Nephron (organoid): ENCODE data around the gene FOXN3.

ENCODE experiments used
- H3K27ac Mint-ChIP-seq, 3 experiments: 2 replicates each; pipeline ENCODE4 v1.8.0; 2020; ENCODE audit warnings: mixed read lengths in 3 of 3, mild to moderate bottlenecking in 2 of 3, moderate library complexity in 1 of 3
- H3K27me3 Mint-ChIP-seq: 2 replicates; pipeline ENCODE4 v1.8.0; 2021; ENCODE audit warnings: low read depth, mild to moderate bottlenecking, moderate library complexity, mixed read lengths
- H3K36me3 Mint-ChIP-seq: 2 replicates; pipeline ENCODE4 v1.8.0; 2020; ENCODE audit warnings: low read depth, mixed read lengths
- H3K4me1 Mint-ChIP-seq: 2 replicates; pipeline ENCODE4 v1.8.0; 2020; ENCODE audit warnings: mixed read lengths
- H3K4me3 Mint-ChIP-seq, 3 experiments: 2 replicates each; pipeline ENCODE4 v1.8.0; 2020; ENCODE audit warnings: mild to moderate bottlenecking in 3 of 3, mixed read lengths in 3 of 3, moderate library complexity in 2 of 3
- H3K9me3 Mint-ChIP-seq: 2 replicates; pipeline ENCODE4 v1.8.0; 2020; ENCODE audit warnings: mixed read lengths
- CTCF ChIP-seq, 3 experiments: fragments of 200-600 bp; sonication (generic); IDR thresholded peaks; one replicate each; pipeline ENCODE4 v1.5.0; 2021; ENCODE audit warnings: antibody characterized with exemption in 3 of 3; ENCODE audit not compliant: unreplicated experiment in 3 of 3

The FOXN3 gene

DNA sequence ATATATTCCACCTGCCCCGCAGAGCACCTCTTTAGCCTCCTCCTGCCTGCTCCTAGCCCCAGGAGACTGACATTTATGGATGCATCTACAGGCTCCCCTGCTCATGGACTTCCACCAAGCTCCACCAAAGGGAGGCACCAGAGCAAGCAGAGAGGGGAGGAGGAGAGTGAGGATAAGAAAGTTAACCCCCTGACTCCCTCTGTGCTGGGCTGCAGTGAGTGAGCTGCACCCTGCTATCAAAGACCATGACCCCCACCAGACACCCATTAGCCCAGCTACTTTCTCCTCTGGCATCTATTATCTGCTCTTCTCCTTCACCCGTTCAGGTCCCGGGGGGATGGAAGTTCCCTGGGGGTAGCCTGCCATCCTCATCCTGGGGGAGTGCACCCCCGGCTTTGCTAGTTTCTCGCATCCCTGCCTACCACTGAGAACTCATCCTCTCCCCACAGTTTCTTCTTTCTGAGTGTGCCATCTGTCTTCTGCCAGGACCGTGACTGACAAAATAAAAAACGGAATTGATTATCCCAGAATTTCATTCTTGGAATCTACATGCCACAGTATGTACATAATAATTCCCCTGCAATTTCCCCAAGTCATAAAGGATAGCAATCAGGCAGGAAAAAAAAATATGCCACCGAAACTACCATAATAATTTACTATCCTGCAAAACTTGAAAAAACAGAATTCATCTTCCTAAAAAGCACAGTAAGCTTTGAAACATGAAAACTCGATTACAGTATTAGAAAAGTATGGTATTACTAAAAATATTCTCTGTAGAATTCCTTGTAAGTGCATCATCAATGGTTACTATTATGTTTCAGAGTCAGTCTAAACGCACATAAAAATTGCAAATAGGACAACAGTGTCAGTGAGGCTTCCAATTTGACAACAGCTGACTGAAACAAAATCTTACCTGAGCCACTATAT is 45.2 kb downstream of the FOXN3 start:
- H3K4me3 Mint-ChIP-seq: no peak overlapping the region
- H3K4me1 Mint-ChIP-seq: peaks cover 32% of the 10 kb centered on the region
- no peaks in the 10 kb centered on the region for H3K27me3 Mint-ChIP-seq
- peaks cover 5% of the 10 kb centered on the region for H3K9me3 Mint-ChIP-seq
- H3K36me3 Mint-ChIP-seq: peaks cover 18% of the 10 kb centered on the region
- no peak for TF ChIP-seq CTCF (IDR thresholded peaks at IDR 0.05; ENCODE audit: unreplicated experiment in 3 of 3)
- no peak overlapping the region for H3K27ac Mint-ChIP-seq

- Mint-ChIP-seq H3K4me1 (peaks cover 32% of the 10 kb centered on the region), H3K27me3 (no peaks in the 10 kb centered on the region), H3K4me3 (no peak overlapping the region), H3K9me3 (peaks cover 5% of the 10 kb centered on the region), H3K36me3 (peaks cover 18% of the 10 kb centered on the region), H3K27ac (peak overlapping the region in 2 of 3 experiments; percentile 47 to 65)
- TF ChIP-seq CTCF (IDR thresholded peaks at IDR 0.05; ENCODE audit: unreplicated experiment in 3 of 3): no peak
These were observed 46.3 kb downstream of the FOXN3 start for GRCh38 chr14:89370781-89371180.

GRCh38 chr14:89370381-89370780 is 46.7 kb downstream of the FOXN3 start:
- Mint-ChIP-seq H3K27ac (peak overlapping the region in 2 of 3 experiments; percentile 47 to 65), H3K27me3 (no peaks in the 10 kb centered on the region), H3K4me1 (peaks cover 32% of the 10 kb centered on the region), H3K4me3 (no peak overlapping the region), H3K9me3 (peaks cover 5% of the 10 kb centered on the region), H3K36me3 (peaks cover 18% of the 10 kb centered on the region)
- no peak for TF ChIP-seq CTCF (IDR thresholded peaks at IDR 0.05; ENCODE audit: unreplicated experiment in 3 of 3)

DNA sequence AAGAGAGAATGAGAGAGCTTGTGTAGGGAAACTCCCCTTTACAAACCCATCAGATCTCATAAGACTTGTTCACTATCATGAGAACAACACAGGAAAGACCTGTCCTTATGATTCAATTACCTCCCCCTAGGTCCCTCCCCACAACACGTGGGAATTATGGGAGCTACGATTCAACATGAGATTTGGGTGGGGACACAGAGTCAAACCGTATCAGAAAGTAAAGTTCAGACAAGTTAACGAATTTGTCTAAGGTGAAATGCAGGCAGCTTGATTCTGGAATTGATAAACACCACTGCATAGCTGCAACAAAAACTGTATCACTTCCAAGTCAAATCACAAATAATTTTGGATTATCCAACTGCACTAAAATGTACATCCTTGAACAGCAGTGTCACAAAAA is 47.4 kb downstream of the FOXN3 start:
- Mint-ChIP-seq H3K36me3 (peaks cover 14% of the 10 kb centered on the region), H3K4me3 (no peak overlapping the region), H3K9me3 (peaks cover 5% of the 10 kb centered on the region), H3K4me1 (peaks cover 39% of the 10 kb centered on the region), H3K27ac (no peak overlapping the region), H3K27me3 (no peaks in the 10 kb centered on the region)
- TF ChIP-seq CTCF (IDR thresholded peaks at IDR 0.05; ENCODE audit: unreplicated experiment in 3 of 3): no peak

GRCh38 chr14:89368490-89369477 is 48.2 kb downstream of the FOXN3 start:
- Mint-ChIP-seq H3K36me3 (peaks cover 22% of the 10 kb centered on the region), H3K4me1 (peaks cover 47% of the 10 kb centered on the region), H3K4me3 (no peak overlapping the region), H3K9me3 (no peaks in the 10 kb centered on the region), H3K27ac (peak overlapping the region in 2 of 3 experiments; percentile 42 to 77), H3K27me3 (no peaks in the 10 kb centered on the region)
- TF ChIP-seq CTCF (IDR thresholded peaks at IDR 0.05; ENCODE audit: unreplicated experiment in 3 of 3): no peak
